PFSK-1 (cell line): ENCODE results near the gene NMNAT1.

Experiments
- FOXP2 ChIP-seq: optimal IDR thresholded peaks from 2 replicates; pipeline ENCODE3; 2011; ENCODE audit warnings: borderline replicate concordance, control low read depth, inconsistent platforms; ENCODE audit not compliant: insufficient read depth; ENCODE audit errors: extremely low read length, extremely low read depth
- POLR2AphosphoS5 ChIP-seq: IDR thresholded peaks from 2 replicates; pipeline ENCODE4 v1.6.1; 2012; ENCODE audit warnings: low read depth, mild to moderate bottlenecking, control low read depth, low read length, moderate library complexity
- REST ChIP-seq, 2 experiments: IDR thresholded peaks; 2 replicates each; pipeline versions ENCODE4 v1.6.1 to v1.8.0; 2011 to 2012; ENCODE audit warnings: low read depth in 2 of 2, low read length in 2 of 2, control low read depth in 1 of 2, inconsistent platforms in 1 of 2, mild to moderate bottlenecking in 1 of 2, moderate library complexity in 1 of 2; ENCODE audit not compliant: insufficient read depth in 1 of 2
- SIN3A ChIP-seq: IDR thresholded peaks from 2 replicates; pipeline ENCODE4 v1.6.1; 2012; ENCODE audit warnings: mild to moderate bottlenecking, low read length, moderate library complexity, borderline replicate concordance; ENCODE audit not compliant: insufficient read depth
- TAF1 ChIP-seq: IDR thresholded peaks from 2 replicates; pipeline ENCODE4 v1.6.1; 2012; ENCODE audit warnings: low read length, control low read depth, borderline replicate concordance; ENCODE audit not compliant: insufficient read depth

Gene NMNAT1

GRCh38 chr1:9989773-9990172 is 46.5 kb downstream of the NMNAT1 start:
- TF ChIP-seq REST (IDR thresholded peaks at IDR 0.05; ENCODE audit: insufficient read depth in 1 of 2, low read depth in 2 of 2, low read length in 2 of 2) (no peak), FOXP2 (no peak), POLR2AphosphoS5 (no peak), SIN3A (no peak), TAF1 (no peak)

GRCh38 chr1:9990944-9991343 is 47.7 kb downstream of the NMNAT1 start:
- TF ChIP-seq SIN3A (no peak), TAF1 (no peak), FOXP2 (no peak), POLR2AphosphoS5 (no peak), REST (IDR thresholded peaks at IDR 0.05; ENCODE audit: insufficient read depth in 1 of 2, low read depth in 2 of 2, low read length in 2 of 2) (no peak)

- no peak for TF ChIP-seq TAF1
These were observed 49.6 kb downstream of the NMNAT1 start for GRCh38 chr1:9992910-9993309.

DNA sequence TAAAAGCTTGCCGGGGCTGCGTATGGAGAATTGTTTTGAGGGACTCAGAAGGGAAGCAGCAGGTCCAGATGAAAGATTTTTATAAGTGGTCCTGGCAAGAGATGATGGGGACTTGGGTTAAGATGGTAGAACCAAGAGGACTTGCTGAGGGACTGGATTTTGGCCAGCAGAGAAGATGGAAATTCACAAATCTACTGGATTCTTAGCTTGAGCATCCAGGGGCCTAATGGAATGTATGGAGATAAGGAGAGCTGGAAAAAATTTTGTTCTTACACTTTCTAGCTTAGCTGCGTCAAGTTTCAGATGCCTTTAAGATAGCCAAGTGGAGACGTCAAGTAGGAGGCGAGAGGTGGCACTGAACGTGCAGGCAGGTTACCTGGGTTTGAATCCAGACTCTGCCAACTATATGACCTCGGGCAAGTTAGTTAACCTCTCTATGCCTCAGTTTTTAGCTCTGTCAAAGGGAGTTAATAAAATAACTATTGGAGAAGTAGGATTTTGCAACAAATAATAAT is 50.3 kb downstream of the NMNAT1 start:
- TF ChIP-seq TAF1 (no peak), FOXP2 (no peak), POLR2AphosphoS5 (no peak), REST (IDR thresholded peaks at IDR 0.05; ENCODE audit: insufficient read depth in 1 of 2, low read depth in 2 of 2, low read length in 2 of 2) (no peak)

DNA sequence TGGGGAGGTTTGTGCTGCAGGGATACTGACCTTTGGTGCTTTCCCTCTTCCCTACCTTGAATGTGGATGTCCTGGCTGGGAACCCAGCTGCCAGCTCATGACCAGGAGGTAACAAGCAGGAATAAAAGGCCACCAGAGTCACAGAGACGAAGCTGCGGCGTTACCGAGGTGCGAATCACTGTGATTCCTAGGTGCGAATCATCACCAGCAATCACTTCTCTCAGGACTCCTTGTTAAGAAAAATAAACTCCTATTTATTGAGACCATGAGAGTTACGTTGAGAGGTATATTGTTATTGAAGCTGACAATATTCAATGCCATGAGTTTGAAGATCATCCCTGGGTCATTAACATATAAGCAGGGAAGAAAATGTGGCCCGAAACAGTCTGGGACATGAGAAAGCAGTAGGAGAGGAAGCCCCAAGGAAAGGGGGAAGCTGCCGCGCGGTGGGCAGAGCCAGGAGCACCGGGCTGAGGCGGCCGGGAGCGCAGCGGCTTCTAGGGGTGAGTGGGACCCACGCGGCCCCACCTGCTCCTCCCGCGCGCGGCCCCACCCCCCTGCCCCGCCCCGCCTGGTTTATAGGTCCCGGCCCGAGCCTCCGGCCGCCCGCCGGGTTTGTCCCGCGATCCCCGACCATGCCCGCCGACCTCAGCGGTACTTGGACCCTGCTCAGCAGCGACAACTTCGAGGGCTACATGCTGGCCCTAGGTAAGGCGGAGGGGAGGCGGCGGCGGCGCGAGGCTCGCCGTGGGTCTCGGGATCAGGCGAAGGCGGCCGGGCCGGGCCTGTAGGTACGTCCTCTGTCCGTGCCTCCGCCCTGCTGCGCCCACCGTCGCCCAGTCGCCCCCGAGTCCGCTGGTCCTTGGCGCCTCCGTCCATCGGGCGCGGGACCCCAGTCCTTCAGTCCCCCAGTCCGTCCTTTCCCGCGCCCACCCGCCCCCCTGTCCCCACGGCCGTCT is 53.6 kb downstream of the NMNAT1 start, which contains the start of gene RBP7:
Gene RBP7 (plus strand): TSS at position 605 of the 959 bp plus-strand sequence. CDS start 31 bp downstream, at position 636.
- TF ChIP-seq REST (IDR thresholded peaks at IDR 0.05; ENCODE audit: insufficient read depth in 1 of 2, low read depth in 2 of 2, low read length in 2 of 2) = no peak
- no peak for TF ChIP-seq FOXP2
- no peak for TF ChIP-seq POLR2AphosphoS5
- no peak for TF ChIP-seq TAF1
- TF ChIP-seq SIN3A = no peak
